Measurements from ENCODE around the gene NLRP12.

GRCh38 chr19:53810187-53810546, 13.9 kb downstream of the NLRP12 start:
- no peak for TF ChIP-seq CTCF (conservative IDR thresholded peaks at IDR 0.05 in 1 of 2, IDR thresholded peaks at IDR 0.05 in 1 of 2; ENCODE audit: extremely low read depth in 1 of 2, insufficient read depth in 1 of 2, low read depth in 1 of 2, low read length in 2 of 2)
- no peak for TF ChIP-seq EZH2 (IDR thresholded peaks at IDR 0.05; ENCODE audit: borderline replicate concordance, low read length)

Measured in mammary epithelial cell (primary cell).